Activated T-cell treated with anti-CD3 and anti-CD28 coated beads, Interleukin-2, amount 50 U/mL, for 1 hour (primary cell): ENCODE measurements around the gene ASIC2.

Experiments used
- DNase-seq: peaks from one replicate; pipeline ENCODE4 v3.0.0-alpha.2; 2020

The ASIC2 gene

DNA sequence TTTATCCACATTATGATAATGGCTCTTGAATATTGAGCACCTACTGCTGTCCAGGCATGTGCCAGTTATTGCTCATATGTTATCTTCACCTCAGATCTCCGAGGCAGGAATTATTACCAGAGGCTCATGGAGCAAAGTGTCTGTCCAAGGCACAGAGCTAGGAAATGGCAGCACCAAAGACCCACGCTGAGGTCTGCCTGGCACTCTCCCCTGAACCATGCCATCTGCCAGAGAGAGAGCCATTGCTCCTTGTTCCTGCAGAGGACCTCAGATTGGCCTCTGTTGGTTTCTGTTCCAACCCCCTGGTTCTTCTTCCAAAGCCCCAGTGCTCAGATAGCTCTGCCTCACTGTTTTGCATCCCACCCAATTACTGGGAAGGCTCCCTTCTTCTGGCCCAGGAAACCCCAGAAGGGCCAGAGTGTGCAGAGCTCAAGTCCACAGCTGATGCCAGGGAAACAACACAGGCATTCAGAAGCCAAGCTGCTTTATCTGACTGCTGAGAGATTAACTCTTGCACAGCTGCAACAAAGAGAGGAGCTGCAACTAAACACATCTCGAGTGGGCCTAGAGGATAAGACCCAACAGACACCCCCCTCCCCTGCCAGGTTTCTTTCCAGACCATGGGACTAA, 5.9 kb downstream of the ASIC2 start:
- DNase-seq: no peak

- DNase-seq: no peak
Measured at GRCh38 chr17:33285413-33285812, 7.7 kb downstream of the ASIC2 start.

DNA sequence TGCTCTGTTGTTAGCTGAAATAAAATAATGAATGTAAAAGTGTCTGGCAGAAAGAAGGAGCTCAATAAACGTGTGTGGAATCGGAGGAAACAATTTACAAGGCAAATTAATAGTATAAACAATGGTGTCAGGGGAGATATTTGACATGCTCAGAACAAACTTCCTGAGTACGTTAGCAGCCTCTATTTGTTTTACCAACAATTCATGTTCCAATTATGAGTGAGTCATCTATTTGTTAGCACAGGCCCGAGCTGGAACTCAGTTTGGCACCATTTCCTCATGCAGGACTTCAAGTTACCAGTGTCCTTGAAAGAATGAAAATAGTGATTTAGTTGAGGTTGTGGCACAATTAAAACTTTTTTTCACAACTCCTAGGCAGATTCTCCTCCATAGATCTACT, 9.1 kb downstream of the ASIC2 start:
- no peak for DNase-seq

GRCh38 chr17:33280162-33280943, 12.7 kb downstream of the ASIC2 start:
- no peak for DNase-seq

DNA sequence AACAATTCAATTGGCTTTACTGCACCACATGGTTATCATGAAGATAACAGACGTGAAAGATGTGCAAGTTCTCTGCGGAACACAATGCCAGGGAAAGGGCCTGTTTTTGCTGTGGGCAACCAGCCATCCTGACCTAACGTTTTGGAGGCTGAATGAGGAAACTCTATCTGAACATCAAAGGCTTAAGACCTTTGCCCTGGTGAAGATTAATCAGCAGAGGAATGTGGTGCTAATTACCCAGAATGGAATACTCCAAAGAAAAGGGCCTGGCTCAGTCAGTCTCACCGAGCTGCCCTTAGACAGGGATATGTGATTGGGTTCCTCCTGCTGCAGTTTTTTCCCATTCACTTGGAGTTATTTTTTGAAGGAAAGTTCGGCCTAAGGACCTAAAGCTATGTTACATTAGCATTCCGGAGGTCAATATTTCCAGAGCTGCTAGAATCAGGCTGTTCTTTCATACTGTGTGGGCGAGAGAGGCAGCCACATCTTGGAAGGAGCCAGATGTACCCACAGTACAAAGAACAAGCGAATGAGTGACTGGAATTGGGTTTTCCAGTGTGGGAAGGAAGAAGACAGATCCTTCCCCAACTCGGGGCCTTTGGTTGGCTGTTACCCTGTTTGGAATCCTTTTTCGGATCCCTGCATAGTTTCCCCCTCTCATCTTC, 15.5 kb downstream of the ASIC2 start:
- no peak for DNase-seq

- no peak for DNase-seq
Measured at GRCh38 chr17:33273743-33274410, 19.2 kb downstream of the ASIC2 start.

DNA sequence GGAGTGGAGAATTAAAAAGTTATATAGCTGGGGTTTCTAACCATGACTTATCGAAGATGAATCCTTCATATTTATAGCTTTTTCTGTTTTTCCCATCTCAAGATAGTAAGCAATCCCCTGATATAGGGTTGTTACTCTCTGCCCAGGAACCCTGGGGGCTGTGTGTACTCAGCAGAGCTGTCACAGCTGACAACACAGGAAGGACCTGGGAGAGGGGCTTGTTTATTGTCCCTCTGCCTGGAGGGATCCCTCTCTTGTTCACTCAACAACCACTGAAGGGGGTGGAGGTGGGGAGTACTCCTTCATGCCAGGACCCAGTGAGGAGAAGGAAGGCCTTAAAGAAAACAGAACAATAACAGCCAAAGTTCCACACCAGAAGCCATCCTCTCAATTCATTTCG, 19.8 kb downstream of the ASIC2 start:
- no peak for DNase-seq

- DNase-seq: no peak
Measured at GRCh38 chr17:33272438-33272837, 20.7 kb downstream of the ASIC2 start.

- no peak for DNase-seq
Measured at GRCh38 chr17:33269337-33270060, 23.6 kb downstream of the ASIC2 start.

DNA sequence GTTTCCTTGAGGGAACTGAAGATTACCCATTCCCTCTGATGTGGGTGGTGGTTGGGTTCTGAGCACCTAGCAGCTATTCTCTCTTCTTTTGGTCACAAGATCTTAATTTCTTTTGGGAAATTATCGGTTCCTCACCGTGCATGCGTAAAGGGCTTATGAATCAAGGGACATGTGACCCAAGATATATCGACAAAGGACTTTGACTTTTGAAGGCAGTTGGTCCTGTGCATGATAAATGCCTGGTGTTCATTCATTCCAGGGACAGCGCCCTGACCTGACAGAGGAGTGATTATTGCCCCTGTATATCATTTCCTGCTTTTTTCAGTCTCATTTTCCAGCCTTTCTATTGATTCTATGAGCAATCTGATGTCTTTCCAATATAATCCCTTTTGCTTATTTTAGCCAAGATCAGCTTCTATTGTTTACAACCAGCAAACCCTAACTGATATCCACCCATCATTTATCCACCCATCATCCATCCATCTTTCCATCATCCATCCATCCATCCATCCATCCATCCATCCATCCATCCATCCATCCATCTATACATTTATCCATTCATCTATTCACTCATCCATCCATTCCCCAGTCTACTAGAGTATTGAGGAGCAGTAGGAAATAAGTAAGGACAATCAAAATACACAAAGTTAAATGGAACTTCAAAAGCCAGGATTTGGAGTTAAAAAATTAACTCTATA, 25.1 kb downstream of the ASIC2 start:
- no peak for DNase-seq

- no peak for DNase-seq
Measured at GRCh38 chr17:33267271-33267790, 25.8 kb downstream of the ASIC2 start.

- DNase-seq: no peak
Measured at GRCh38 chr17:33266611-33267010, 26.5 kb downstream of the ASIC2 start.

DNA sequence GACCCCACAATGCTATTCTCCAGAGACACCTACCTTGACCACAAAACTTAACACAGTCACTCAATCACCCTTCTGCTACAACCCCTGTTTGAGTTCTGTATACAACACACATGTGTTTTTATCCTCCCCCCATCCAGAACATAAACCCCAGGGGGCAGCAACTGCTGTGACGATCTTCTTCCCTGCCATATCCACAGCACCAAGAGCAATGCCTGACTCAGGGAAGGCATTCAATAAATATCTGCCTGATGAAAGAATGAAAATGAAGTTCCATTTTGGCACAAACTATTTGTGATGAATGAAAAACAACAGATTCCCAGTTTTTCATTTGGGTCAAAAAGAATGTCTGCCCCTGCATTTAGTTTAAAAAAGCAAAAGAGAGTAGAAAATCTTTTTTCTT, 27.0 kb downstream of the ASIC2 start:
- no peak for DNase-seq

- DNase-seq: no peak
Measured at GRCh38 chr17:33263396-33263795, 29.7 kb downstream of the ASIC2 start.

GRCh38 chr17:33262266-33263123, 30.6 kb downstream of the ASIC2 start:
- DNase-seq: no peak

- DNase-seq: no peak
Measured at GRCh38 chr17:33261820-33262219, 31.3 kb downstream of the ASIC2 start.

DNA sequence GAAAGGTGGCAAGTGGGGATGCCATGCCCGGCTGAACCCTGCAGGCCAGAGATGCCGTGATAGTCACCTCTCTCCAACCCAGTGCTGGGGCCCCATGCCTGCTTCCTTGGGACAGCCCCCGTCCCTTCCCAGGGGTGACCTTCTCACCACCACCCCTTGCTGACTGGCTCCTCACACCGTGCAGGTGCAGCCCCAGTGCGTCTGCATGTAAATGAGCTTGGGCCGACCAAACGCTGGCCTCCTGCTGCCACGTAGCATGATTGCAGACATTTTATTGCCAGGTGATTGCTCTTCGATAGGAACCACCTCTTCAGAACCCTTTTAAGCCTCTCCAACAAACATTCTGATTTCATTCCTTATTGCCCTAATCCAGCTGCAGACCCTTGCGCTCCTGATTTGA, 32.5 kb downstream of the ASIC2 start:
- no peak for DNase-seq

GRCh38 chr17:33258296-33258695, 34.8 kb downstream of the ASIC2 start:
- no peak for DNase-seq

- no peak for DNase-seq
Measured at GRCh38 chr17:33245183-33245582, 47.9 kb downstream of the ASIC2 start.

- DNase-seq: no peak
Measured at GRCh38 chr17:33243732-33244131, 49.4 kb downstream of the ASIC2 start.
